HG03064 (cell line): Measurements from ENCODE around the gene NISCH.

Source experiments
- ATAC-seq: cut with Tn5 transposase; IDR thresholded peaks from one replicate; pipeline ENCODE4 v1.9.1; 2021; ENCODE audit warnings: low read depth; ENCODE audit not compliant: unreplicated experiment

Gene NISCH

GRCh38 chr3:52455283-52456168 is at the start of gene NISCH:
TSS of gene NISCH (plus strand) at chr3:52455604. CDS start at chr3:52455642, 38 bp downstream.
- peak; percentile 46 for ATAC-seq

- ATAC-seq, result no peak
Observed at GRCh38 chr3:52406231-52406661, 49.2 kb upstream of the NISCH start.

- ATAC-seq, result no peak
Observed at GRCh38 chr3:52406791-52407510, 48.5 kb upstream of the NISCH start.

GRCh38 chr3:52407779-52408178 is 47.6 kb upstream of the NISCH start:
- ATAC-seq, result no peak

- no peak for ATAC-seq
Observed at GRCh38 chr3:52408466-52408865, 46.9 kb upstream of the NISCH start.

- ATAC-seq, result no peak
Observed at GRCh38 chr3:52415800-52416199, 39.6 kb upstream of the NISCH start.

- no peak for ATAC-seq
Observed at GRCh38 chr3:52420388-52420787, 35.0 kb upstream of the NISCH start.

- no peak for ATAC-seq
Observed at GRCh38 chr3:52422669-52423068, 32.7 kb upstream of the NISCH start.

GRCh38 chr3:52423173-52423572 is 32.2 kb upstream of the NISCH start:
- no peak for ATAC-seq

GRCh38 chr3:52428151-52429005 is 27.0 kb upstream of the NISCH start:
- no peak for ATAC-seq

- no peak for ATAC-seq
Observed at GRCh38 chr3:52429031-52429430, 26.4 kb upstream of the NISCH start.

GRCh38 chr3:52429779-52430415 is 25.5 kb upstream of the NISCH start:
- ATAC-seq, result no peak

- no peak for ATAC-seq
Observed at GRCh38 chr3:52430416-52430810, 25.0 kb upstream of the NISCH start.

- ATAC-seq, result no peak
Observed at GRCh38 chr3:52431459-52432223, 23.8 kb upstream of the NISCH start.

GRCh38 chr3:52432225-52432624 is 23.2 kb upstream of the NISCH start:
- no peak for ATAC-seq

- ATAC-seq, result no peak
Observed at GRCh38 chr3:52432691-52433141, 22.7 kb upstream of the NISCH start.

GRCh38 chr3:52433328-52433995 is 21.9 kb upstream of the NISCH start:
- no peak for ATAC-seq

- no peak for ATAC-seq
Observed at GRCh38 chr3:52433996-52434479, 21.4 kb upstream of the NISCH start.
